ENCODE results near the gene SLC7A1. TPM values are rescaled to one million over a fixed set of nuclear protein-coding genes. Genes with fewer than 3 reads are reported as not detected.

The SLC7A1 gene
- total RNA-seq, 2 experiments from 2014 or later, result 11.3 to 12.3 TPM

GRCh38 chr13:29514720-29515310, 80.7 kb downstream of the SLC7A1 start:
- Histone ChIP-seq H3K9me3 (ENCODE audit: control insufficient read depth in 1 of 2, insufficient read depth in 1 of 2, low read length in 2 of 2) (no peaks in the 10 kb centered on the region), H3K36me3 (ENCODE audit: insufficient read depth, low read length) (peaks cover 75% of the 10 kb centered on the region), H3K27ac (ENCODE audit: low read depth in 1 of 2, low read length in 2 of 2) (no peak overlapping the region), H3K27me3 (ENCODE audit: control insufficient read depth in 1 of 2, insufficient read depth in 2 of 2, low read length in 2 of 2) (no peaks in the 10 kb centered on the region), H3K4me1 (ENCODE audit: insufficient read depth, low read length) (no peaks in the 10 kb centered on the region), H3K4me3 (ENCODE audit: low read length) (no peak overlapping the region)
- no peak overlapping the region for H3K4me3 Mint-ChIP-seq
- ChIA-PET POLR2A (no interaction called here), CTCF (no interaction called here)
- DNase-seq, result no peak
- H3K27ac Mint-ChIP-seq, result no peak overlapping the region
- H3K9me3 Mint-ChIP-seq, result no peaks in the 10 kb centered on the region
- ATAC-seq (ENCODE audit: poor library complexity), result no peak
- intact Hi-C loops (cut with DNase I, micrococcal nuclease), result no loop called here
- H3K4me1 Mint-ChIP-seq (ENCODE audit: low read depth), result no peaks in the 10 kb centered on the region
- TF ChIP-seq, protein P1, sequence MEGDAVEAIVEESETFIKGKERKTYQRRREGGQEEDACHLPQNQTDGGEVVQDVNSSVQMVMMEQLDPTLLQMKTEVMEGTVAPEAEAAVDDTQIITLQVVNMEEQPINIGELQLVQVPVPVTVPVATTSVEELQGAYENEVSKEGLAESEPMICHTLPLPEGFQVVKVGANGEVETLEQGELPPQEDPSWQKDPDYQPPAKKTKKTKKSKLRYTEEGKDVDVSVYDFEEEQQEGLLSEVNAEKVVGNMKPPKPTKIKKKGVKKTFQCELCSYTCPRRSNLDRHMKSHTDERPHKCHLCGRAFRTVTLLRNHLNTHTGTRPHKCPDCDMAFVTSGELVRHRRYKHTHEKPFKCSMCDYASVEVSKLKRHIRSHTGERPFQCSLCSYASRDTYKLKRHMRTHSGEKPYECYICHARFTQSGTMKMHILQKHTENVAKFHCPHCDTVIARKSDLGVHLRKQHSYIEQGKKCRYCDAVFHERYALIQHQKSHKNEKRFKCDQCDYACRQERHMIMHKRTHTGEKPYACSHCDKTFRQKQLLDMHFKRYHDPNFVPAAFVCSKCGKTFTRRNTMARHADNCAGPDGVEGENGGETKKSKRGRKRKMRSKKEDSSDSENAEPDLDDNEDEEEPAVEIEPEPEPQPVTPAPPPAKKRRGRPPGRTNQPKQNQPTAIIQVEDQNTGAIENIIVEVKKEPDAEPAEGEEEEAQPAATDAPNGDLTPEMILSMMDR (IDR thresholded peaks at IDR 0.05), result no peak
- H3K36me3 Mint-ChIP-seq (ENCODE audit: low read depth), result peaks cover 73% of the 10 kb centered on the region
- no peaks in the 10 kb centered on the region for H3K27me3 Mint-ChIP-seq

DNA sequence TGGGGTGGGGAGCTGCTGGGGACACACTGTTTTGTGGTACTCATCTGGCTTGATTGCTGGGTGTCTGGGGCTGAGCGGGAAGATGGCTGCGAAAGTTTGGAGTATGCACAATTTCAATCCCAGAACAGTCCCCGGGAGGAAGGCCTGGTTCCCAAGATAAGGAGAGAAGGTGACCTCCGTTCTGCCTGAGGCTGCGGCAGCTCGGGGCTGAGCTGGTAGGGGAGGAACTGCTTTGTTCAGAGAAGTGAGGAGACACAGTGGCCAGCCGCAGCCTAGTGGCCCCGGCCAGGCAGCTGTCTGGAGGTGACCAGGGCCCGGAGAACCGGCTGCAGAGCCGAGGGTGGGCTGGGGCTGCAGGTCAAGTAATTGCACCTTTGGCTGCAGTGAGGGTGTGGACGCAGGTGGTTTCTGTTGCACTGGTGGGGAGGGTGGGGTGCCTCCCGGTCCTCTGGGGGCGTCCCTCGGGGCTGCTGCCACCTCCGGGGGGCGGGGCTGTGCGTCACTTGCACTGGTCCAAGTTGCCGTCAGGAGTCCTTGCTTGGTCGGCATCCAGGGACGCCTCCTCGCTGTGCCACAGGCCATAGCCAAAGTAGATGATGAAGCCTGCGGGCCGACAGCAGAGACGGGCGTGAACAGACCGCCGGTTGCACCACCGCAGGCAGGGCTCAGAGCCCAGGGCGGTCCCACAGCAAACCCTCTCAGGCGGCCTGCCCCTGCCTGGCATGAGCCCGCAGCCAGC, 81.3 kb downstream of the SLC7A1 start:
- intact Hi-C loops (cut with DNase I, micrococcal nuclease), result no loop called here

GRCh38 chr13:29513002-29513980, 82.2 kb downstream of the SLC7A1 start:
- ATAC-seq (ENCODE audit: poor library complexity) (no peak), DNase-seq (no peak)
- H3K4me3 Mint-ChIP-seq, result no peak overlapping the region
- H3K36me3 ChIP-seq (ENCODE audit: insufficient read depth, low read length), result peaks cover 60% of the 10 kb centered on the region
- POLR2A ChIA-PET, result no interaction called here
- H3K9me3 ChIP-seq (ENCODE audit: control insufficient read depth in 1 of 2, insufficient read depth in 1 of 2, low read length in 2 of 2), result no peaks in the 10 kb centered on the region
- no peaks in the 10 kb centered on the region for H3K4me1 Mint-ChIP-seq (ENCODE audit: low read depth)
- no peak overlapping the region for H3K4me3 ChIP-seq (ENCODE audit: low read length)
- H3K36me3 Mint-ChIP-seq (ENCODE audit: low read depth), result peaks cover 62% of the 10 kb centered on the region
- no peaks in the 10 kb centered on the region for H3K4me1 ChIP-seq (ENCODE audit: insufficient read depth, low read length)
- H3K27me3 ChIP-seq (ENCODE audit: control insufficient read depth in 1 of 2, insufficient read depth in 2 of 2, low read length in 2 of 2), result no peaks in the 10 kb centered on the region
- intact Hi-C loops (cut with DNase I, micrococcal nuclease), result no loop called here
- no peak overlapping the region for H3K27ac Mint-ChIP-seq
- H3K27ac ChIP-seq (ENCODE audit: low read depth in 1 of 2, low read length in 2 of 2), result no peak overlapping the region
- no peaks in the 10 kb centered on the region for H3K9me3 Mint-ChIP-seq
- CTCF ChIA-PET, result no interaction called here
- H3K27me3 Mint-ChIP-seq, result no peaks in the 10 kb centered on the region
- TF ChIP-seq, protein P1 (IDR thresholded peaks at IDR 0.05), result no peak

More for the DNA sequence above, 81.3 kb downstream of the SLC7A1 start:
- Histone ChIP-seq H3K9me3 (ENCODE audit: control insufficient read depth in 1 of 2, insufficient read depth in 1 of 2, low read length in 2 of 2) (no peaks in the 10 kb centered on the region), H3K27ac (ENCODE audit: low read depth in 1 of 2, low read length in 2 of 2) (no peak overlapping the region), H3K4me1 (ENCODE audit: insufficient read depth, low read length) (no peaks in the 10 kb centered on the region), H3K27me3 (ENCODE audit: control insufficient read depth in 1 of 2, insufficient read depth in 2 of 2, low read length in 2 of 2) (no peaks in the 10 kb centered on the region), H3K4me3 (ENCODE audit: low read length) (no peak overlapping the region), H3K36me3 (ENCODE audit: insufficient read depth, low read length) (peaks cover 68% of the 10 kb centered on the region)
- ATAC-seq (ENCODE audit: poor library complexity), result no peak
- no peaks in the 10 kb centered on the region for H3K9me3 Mint-ChIP-seq
- TF ChIP-seq, protein P1 (IDR thresholded peaks at IDR 0.05), result no peak
- peaks cover 66% of the 10 kb centered on the region for H3K36me3 Mint-ChIP-seq (ENCODE audit: low read depth)
- H3K4me1 Mint-ChIP-seq (ENCODE audit: low read depth), result no peaks in the 10 kb centered on the region
- CTCF ChIA-PET, result no interaction called here
- H3K4me3 Mint-ChIP-seq, result no peak overlapping the region
- POLR2A ChIA-PET, result no interaction called here
- no peak overlapping the region for H3K27ac Mint-ChIP-seq
- H3K27me3 Mint-ChIP-seq, result no peaks in the 10 kb centered on the region
- DNase-seq, result no peak

Data from CD4-positive, alpha-beta T cell (primary cell).